ENCODE measurements around the gene FMN2.
"Not testable (repeated sequence)": the region's sequence is repeated elsewhere in the genome, so short reads cannot be mapped to it uniquely, and the experiment has no call there.

FMN2 gene

DNA sequence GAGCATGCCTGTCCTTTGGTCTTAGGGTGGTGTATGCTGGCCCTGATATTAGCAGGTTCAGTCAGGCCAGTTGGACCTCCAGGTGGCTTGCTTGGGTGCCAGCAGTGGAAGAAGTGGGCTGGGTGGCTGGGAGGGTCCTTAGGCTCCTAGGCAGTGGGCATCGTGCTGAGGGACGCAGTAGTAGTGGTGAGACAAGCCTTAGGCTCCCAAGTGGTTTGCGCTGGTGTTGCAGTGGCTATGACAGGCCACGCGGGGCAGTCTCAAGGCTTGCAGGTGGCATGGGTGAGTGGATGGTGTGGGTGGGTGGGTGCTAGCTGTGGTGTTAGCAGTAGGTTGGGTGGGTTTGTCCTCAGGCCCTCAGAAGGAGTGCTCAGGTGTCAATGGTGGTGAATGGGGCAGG is 162.3 kb downstream of the FMN2 start:
- Mint-ChIP-seq H3K36me3 (ENCODE audit: low read depth) (no peaks in the 10 kb centered on the region), H3K9me3 (peaks cover 40% of the 10 kb centered on the region)
- DNase-seq, result no peak

DNA sequence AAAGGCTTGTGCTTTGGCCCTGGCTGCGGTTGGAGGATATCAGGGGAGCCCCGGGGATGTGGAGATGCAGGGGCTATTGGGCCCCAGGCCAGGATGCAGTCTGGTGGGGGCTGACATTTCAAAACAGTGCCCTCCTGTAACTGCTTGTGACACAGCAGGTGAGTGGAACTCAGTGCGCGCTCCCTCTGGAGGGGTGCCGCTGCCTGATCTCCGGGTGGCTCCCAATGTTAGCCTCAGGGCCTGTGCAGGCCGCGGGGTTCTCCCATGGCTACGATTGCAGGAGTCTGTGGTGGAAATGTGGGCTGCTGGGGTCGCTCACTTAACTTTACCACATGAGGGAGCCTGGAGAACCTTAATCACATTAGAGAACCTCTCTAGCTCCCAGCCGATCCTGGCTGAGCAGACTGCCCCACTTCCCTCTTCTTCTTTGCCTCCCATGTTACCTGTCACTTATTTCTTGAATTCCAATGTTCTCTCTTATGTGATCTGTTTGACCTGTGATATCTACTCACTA is 163.2 kb downstream of the FMN2 start:
- Mint-ChIP-seq H3K4me1 (no peaks in the 10 kb centered on the region), H3K4me3 (no peak overlapping the region), H3K36me3 (ENCODE audit: low read depth) (no peaks in the 10 kb centered on the region), H3K27ac (no peak overlapping the region), H3K27me3 (ENCODE audit: low read depth, poor library complexity) (peaks cover 4% of the 10 kb centered on the region), H3K9me3 (peaks cover 32% of the 10 kb centered on the region)
- TF ChIP-seq, protein P1, sequence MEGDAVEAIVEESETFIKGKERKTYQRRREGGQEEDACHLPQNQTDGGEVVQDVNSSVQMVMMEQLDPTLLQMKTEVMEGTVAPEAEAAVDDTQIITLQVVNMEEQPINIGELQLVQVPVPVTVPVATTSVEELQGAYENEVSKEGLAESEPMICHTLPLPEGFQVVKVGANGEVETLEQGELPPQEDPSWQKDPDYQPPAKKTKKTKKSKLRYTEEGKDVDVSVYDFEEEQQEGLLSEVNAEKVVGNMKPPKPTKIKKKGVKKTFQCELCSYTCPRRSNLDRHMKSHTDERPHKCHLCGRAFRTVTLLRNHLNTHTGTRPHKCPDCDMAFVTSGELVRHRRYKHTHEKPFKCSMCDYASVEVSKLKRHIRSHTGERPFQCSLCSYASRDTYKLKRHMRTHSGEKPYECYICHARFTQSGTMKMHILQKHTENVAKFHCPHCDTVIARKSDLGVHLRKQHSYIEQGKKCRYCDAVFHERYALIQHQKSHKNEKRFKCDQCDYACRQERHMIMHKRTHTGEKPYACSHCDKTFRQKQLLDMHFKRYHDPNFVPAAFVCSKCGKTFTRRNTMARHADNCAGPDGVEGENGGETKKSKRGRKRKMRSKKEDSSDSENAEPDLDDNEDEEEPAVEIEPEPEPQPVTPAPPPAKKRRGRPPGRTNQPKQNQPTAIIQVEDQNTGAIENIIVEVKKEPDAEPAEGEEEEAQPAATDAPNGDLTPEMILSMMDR (IDR thresholded peaks at IDR 0.05), result no peak
- DNase-seq, result no peak

More for the DNA sequence above, 162.3 kb downstream of the FMN2 start:
- peaks cover 4% of the 10 kb centered on the region for H3K27me3 Mint-ChIP-seq (ENCODE audit: low read depth, poor library complexity)
- no peak overlapping the region for H3K27ac Mint-ChIP-seq
- no peak overlapping the region for H3K4me3 Mint-ChIP-seq
- TF ChIP-seq, protein P1 (IDR thresholded peaks at IDR 0.05), result no peak
- no peaks in the 10 kb centered on the region for H3K4me1 Mint-ChIP-seq

DNA sequence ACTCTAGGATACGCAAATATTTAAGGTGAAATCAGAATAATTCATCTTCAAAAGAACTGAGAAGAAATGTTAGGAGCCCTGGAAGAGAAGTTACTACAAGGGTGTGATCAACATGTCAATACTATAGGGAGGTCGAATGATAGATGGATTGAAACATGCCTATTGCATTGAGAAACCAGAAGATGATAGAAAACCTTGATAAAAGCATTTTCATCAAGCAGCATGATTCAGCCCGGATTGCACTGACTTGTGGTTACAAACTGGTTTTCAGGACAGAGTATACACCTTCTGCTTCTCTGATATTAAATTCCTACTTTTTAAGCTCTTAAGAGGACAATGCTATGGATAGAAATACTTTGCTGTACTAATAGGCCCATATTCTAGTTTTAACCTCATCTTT is 164.2 kb downstream of the FMN2 start:
- TF ChIP-seq, protein P1 (IDR thresholded peaks at IDR 0.05), result no peak
- H3K27me3 Mint-ChIP-seq (ENCODE audit: low read depth, poor library complexity), result peaks cover 4% of the 10 kb centered on the region
- no peaks in the 10 kb centered on the region for H3K4me1 Mint-ChIP-seq
- H3K4me3 Mint-ChIP-seq, result no peak overlapping the region
- peaks cover 27% of the 10 kb centered on the region for H3K9me3 Mint-ChIP-seq
- H3K27ac Mint-ChIP-seq, result no peak overlapping the region
- DNase-seq, result no peak
- no peaks in the 10 kb centered on the region for H3K36me3 Mint-ChIP-seq (ENCODE audit: low read depth)

DNA sequence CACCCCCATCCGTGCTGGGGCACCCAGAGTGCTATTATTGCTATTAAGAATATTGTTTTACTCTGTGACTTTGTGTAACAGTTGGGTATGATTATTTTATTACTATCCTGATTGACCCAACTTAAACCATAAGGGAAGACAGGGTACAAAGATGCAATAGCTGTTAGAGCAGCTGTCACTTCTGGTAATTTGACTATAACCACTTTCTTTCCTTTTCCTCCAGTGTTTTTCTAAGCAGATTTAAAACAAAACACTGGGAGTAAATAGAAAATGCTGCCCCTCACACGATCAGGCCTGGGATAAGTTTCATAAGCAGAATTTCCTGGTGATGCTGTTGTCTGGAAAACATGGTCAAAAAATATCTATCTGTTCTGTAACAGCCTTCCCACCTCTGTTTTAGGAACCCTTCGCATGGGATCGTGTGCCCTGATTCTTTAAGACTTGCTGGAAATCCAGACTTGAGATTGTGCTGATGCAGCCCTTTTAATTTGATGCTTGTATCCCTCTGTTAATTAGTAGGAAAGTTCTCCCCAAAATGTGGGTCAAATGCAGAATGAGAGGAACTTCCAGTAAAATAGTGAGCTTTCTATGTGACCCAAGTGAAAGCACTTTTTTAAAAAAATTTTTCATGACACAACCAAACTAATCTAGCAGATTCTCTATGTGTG is 165.3 kb downstream of the FMN2 start:
- Mint-ChIP-seq H3K4me1 (no peaks in the 10 kb centered on the region), H3K36me3 (ENCODE audit: low read depth) (no peaks in the 10 kb centered on the region), H3K4me3 (no peak overlapping the region), H3K9me3 (peaks cover 22% of the 10 kb centered on the region), H3K27me3 (ENCODE audit: low read depth, poor library complexity) (peaks cover 4% of the 10 kb centered on the region), H3K27ac (peak overlapping the region; percentile 52)
- DNase-seq, result no peak
- TF ChIP-seq, protein P1 (IDR thresholded peaks at IDR 0.05), result no peak

DNA sequence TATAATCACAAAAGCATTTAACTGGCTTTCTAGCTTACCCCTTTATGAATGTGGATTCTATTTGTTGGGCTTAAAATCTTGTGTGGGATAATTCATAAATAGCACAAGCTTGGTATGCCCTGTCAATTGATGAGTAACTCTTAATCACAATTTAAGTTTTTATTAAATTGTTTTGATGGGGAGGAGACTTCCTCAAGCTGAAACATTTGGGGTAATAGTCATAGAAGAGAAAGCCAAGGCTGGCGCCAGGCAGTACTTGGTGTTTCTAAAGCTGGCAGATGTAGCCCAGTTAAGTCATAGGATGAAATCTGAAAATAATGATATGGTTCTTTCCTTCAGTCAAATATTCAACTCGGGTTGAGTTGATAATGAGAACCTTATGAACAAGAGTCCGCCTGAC is 167.2 kb downstream of the FMN2 start:
- TF ChIP-seq, protein P1 (IDR thresholded peaks at IDR 0.05), result no peak
- H3K4me1 Mint-ChIP-seq, result no peaks in the 10 kb centered on the region
- no peaks in the 10 kb centered on the region for H3K36me3 Mint-ChIP-seq (ENCODE audit: low read depth)
- H3K27me3 Mint-ChIP-seq (ENCODE audit: low read depth, poor library complexity), result peaks cover 4% of the 10 kb centered on the region
- H3K27ac Mint-ChIP-seq, result no peak overlapping the region
- no peak for DNase-seq
- no peak overlapping the region for H3K4me3 Mint-ChIP-seq
- peaks cover 9% of the 10 kb centered on the region for H3K9me3 Mint-ChIP-seq

DNA sequence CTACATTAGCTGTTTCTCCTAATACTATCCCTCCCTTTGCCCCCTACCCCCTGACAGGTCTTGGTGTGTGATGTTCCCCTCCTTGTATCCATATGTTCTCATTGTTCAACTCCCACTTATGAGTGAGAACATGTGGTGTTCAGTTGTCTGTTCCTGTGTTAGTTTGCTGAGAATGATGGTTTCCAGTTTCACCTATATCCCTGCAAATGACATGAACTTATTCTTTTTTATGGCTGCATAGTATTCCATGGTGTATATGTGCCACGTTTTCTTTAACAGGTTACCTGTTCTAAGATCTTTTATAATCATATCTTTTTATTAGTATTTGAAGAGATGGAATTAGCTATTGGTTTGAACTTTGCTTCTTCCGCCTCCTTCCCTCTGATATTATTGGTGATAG is 172.8 kb downstream of the FMN2 start:
- H3K36me3 Mint-ChIP-seq (ENCODE audit: low read depth); H3K27me3 Mint-ChIP-seq (ENCODE audit: low read depth, poor library complexity): not testable (repeated sequence)
- peaks cover 24% of the 10 kb centered on the region for H3K9me3 Mint-ChIP-seq

More for the DNA sequence above, 172.8 kb downstream of the FMN2 start:
- H3K4me1 Mint-ChIP-seq, H3K4me3 Mint-ChIP-seq, DNase-seq, H3K27ac Mint-ChIP-seq: not testable (repeated sequence)

All from nephron progenitor cell (in vitro differentiated cells).